GM12892 (cell line): ENCODE measurements around the gene RPP30.

Source experiments
- POLR2A ChIP-seq: IDR thresholded peaks from 2 replicates; pipeline ENCODE4 v1.6.1; 2011; ENCODE audit warnings: low read depth, low read length, control low read depth
- TAF1 ChIP-seq: IDR thresholded peaks from 2 replicates; pipeline ENCODE4 v1.6.1; 2011; ENCODE audit warnings: low read depth, mild to moderate bottlenecking, control low read depth, low read length, borderline replicate concordance

- TF ChIP-seq TAF1 (no peak), POLR2A (no peak)
These were observed 37.4 kb upstream of the RPP30 start for GRCh38 chr10:90834326-90834725.
